Adipocyte (in vitro differentiated cells): ENCODE results near the gene PRG2.

Source experiments
- DNase-seq: peaks from one replicate; pipeline ENCODE4 v3.0.0-alpha.2; 2015; ENCODE audit warnings: low read depth
- H3K27me3 ChIP-seq: replicated peaks from 2 replicates; pipeline ENCODE4 v1.7.0; 2013; ENCODE audit warnings: mild to moderate bottlenecking, low read length, moderate library complexity; ENCODE audit not compliant: control insufficient read depth, insufficient read depth
- H3K36me3 ChIP-seq: 2 replicates; pipeline ENCODE4 v1.7.0; 2013; ENCODE audit warnings: low read length, mild to moderate bottlenecking, moderate library complexity; ENCODE audit not compliant: control insufficient read depth, insufficient read depth, severe bottlenecking
- H3K4me1 ChIP-seq: 2 replicates; pipeline ENCODE4 v1.7.0; 2013; ENCODE audit warnings: mild to moderate bottlenecking, low read length, moderate library complexity; ENCODE audit not compliant: control insufficient read depth, insufficient read depth
- H3K4me3 ChIP-seq: 2 replicates; pipeline ENCODE4 v1.7.0; 2013; ENCODE audit warnings: mild to moderate bottlenecking, low read length, moderate library complexity
- H3K9ac ChIP-seq: 2 replicates; pipeline ENCODE4 v1.7.0; 2013; ENCODE audit warnings: mild to moderate bottlenecking, low read length, moderate library complexity
- H3K9me3 ChIP-seq: 2 replicates; pipeline ENCODE4 v1.7.0; 2013; ENCODE audit warnings: mild to moderate bottlenecking, low read length, moderate library complexity; ENCODE audit not compliant: control insufficient read depth

The PRG2 gene

GRCh38 chr11:57417056-57417455 lies 26.6 kb upstream of the PRG2 start:
- Histone ChIP-seq H3K9me3 (no peaks in the 10 kb centered on the region), H3K4me1 (peaks cover 30% of the 10 kb centered on the region), H3K36me3 (peaks cover 52% of the 10 kb centered on the region), H3K9ac (peak overlapping the region; percentile 44), H3K27me3 (no peaks in the 10 kb centered on the region), H3K4me3 (no peak overlapping the region)
- DNase-seq = peak; percentile 87

- Histone ChIP-seq H3K36me3 (peaks cover 52% of the 10 kb centered on the region), H3K4me3 (no peak overlapping the region), H3K9ac (peak overlapping the region; percentile 44), H3K9me3 (no peaks in the 10 kb centered on the region), H3K27me3 (no peaks in the 10 kb centered on the region), H3K4me1 (peaks cover 30% of the 10 kb centered on the region)
- no peak for DNase-seq
Measured at GRCh38 chr11:57416436-57416835, 26.0 kb upstream of the PRG2 start.

- H3K4me1 ChIP-seq = peaks cover 40% of the 10 kb centered on the region
- no peak overlapping the region for H3K4me3 ChIP-seq
- DNase-seq = no peak
- peaks cover 42% of the 10 kb centered on the region for H3K36me3 ChIP-seq
- H3K9ac ChIP-seq = no peak overlapping the region
- H3K9me3 ChIP-seq = no peaks in the 10 kb centered on the region
- no peaks in the 10 kb centered on the region for H3K27me3 ChIP-seq
Measured at GRCh38 chr11:57414612-57415212, 24.3 kb upstream of the PRG2 start.

- Histone ChIP-seq H3K4me1 (peaks cover 35% of the 10 kb centered on the region), H3K27me3 (no peaks in the 10 kb centered on the region), H3K36me3 (peaks cover 52% of the 10 kb centered on the region), H3K4me3 (no peak overlapping the region), H3K9ac (no peak overlapping the region), H3K9me3 (no peaks in the 10 kb centered on the region)
- no peak for DNase-seq
Measured at GRCh38 chr11:57413681-57414080, 23.2 kb upstream of the PRG2 start.

- H3K4me3 ChIP-seq = no peak overlapping the region
- no peak overlapping the region for H3K9ac ChIP-seq
- DNase-seq = peak; percentile 68
- H3K9me3 ChIP-seq = no peaks in the 10 kb centered on the region
- no peaks in the 10 kb centered on the region for H3K27me3 ChIP-seq
- peaks cover 46% of the 10 kb centered on the region for H3K36me3 ChIP-seq
- H3K4me1 ChIP-seq = peaks cover 35% of the 10 kb centered on the region
Measured at GRCh38 chr11:57410287-57410686, 19.8 kb upstream of the PRG2 start.

GRCh38 chr11:57409321-57410100 lies 19.1 kb upstream of the PRG2 start:
- Histone ChIP-seq H3K9me3 (no peaks in the 10 kb centered on the region), H3K4me3 (no peak overlapping the region), H3K9ac (no peak overlapping the region), H3K36me3 (peaks cover 39% of the 10 kb centered on the region), H3K27me3 (no peaks in the 10 kb centered on the region), H3K4me1 (peaks cover 35% of the 10 kb centered on the region)
- no peak for DNase-seq

- DNase-seq = no peak
- peaks cover 33% of the 10 kb centered on the region for H3K36me3 ChIP-seq
- no peaks in the 10 kb centered on the region for H3K27me3 ChIP-seq
- H3K4me3 ChIP-seq = no peak overlapping the region
- H3K9me3 ChIP-seq = no peaks in the 10 kb centered on the region
- H3K4me1 ChIP-seq = peaks cover 35% of the 10 kb centered on the region
- H3K9ac ChIP-seq = no peak overlapping the region
Measured at GRCh38 chr11:57408771-57409170, 18.3 kb upstream of the PRG2 start.

GRCh38 chr11:57407941-57408475 lies 17.6 kb upstream of the PRG2 start:
- Histone ChIP-seq H3K9me3 (no peaks in the 10 kb centered on the region), H3K36me3 (peaks cover 25% of the 10 kb centered on the region), H3K27me3 (no peaks in the 10 kb centered on the region), H3K4me1 (peaks cover 31% of the 10 kb centered on the region), H3K4me3 (no peak overlapping the region), H3K9ac (no peak overlapping the region)
- no peak for DNase-seq

GRCh38 chr11:57407010-57407920 lies 16.8 kb upstream of the PRG2 start:
- Histone ChIP-seq H3K4me1 (peaks cover 31% of the 10 kb centered on the region), H3K4me3 (no peak overlapping the region), H3K9me3 (no peaks in the 10 kb centered on the region), H3K36me3 (peaks cover 24% of the 10 kb centered on the region), H3K9ac (no peak overlapping the region), H3K27me3 (no peaks in the 10 kb centered on the region)
- DNase-seq = no peak

- no peak for DNase-seq
Measured at GRCh38 chr11:57406337-57406904, 16.0 kb upstream of the PRG2 start.

More at GRCh38 chr11:57406337-57406904, 16.0 kb upstream of the PRG2 start:
- Histone ChIP-seq H3K9me3 (no peaks in the 10 kb centered on the region), H3K27me3 (no peaks in the 10 kb centered on the region), H3K36me3 (peaks cover 24% of the 10 kb centered on the region), H3K4me3 (no peak overlapping the region), H3K4me1 (peaks cover 31% of the 10 kb centered on the region), H3K9ac (no peak overlapping the region)
